D721Med (cell line): ENCODE results near the gene ARRDC3.

Source experiments
- DNase-seq: peaks from one replicate; pipeline ENCODE4 v3.0.0; 2011; ENCODE audit warnings: low spot score; ENCODE audit not compliant: insufficient read length
- FAIRE-seq: peaks from 2 replicates; lab custom pipeline; 2011; peaks lifted over from hg19 to GRCh38; lab: Jason Lieb, UNC
- CTCF ChIP-seq: IDR thresholded peaks from 2 replicates; pipeline ENCODE4 v1.5.1; 2012; ENCODE audit warnings: mild to moderate bottlenecking, control low read depth; ENCODE audit not compliant: insufficient read depth; ENCODE audit errors: missing control alignments

ARRDC3 gene

GRCh38 chr5:91379914-91380490, 3.1 kb downstream of the ARRDC3 start:
- no peak for FAIRE-seq
- peak; percentile 29 for DNase-seq
- no peak for TF ChIP-seq CTCF

GRCh38 chr5:91379246-91379913, 3.7 kb downstream of the ARRDC3 start:
- DNase-seq, result no peak
- FAIRE-seq, result peak; percentile 6

GRCh38 chr5:91378752-91379211, 4.3 kb downstream of the ARRDC3 start:
- DNase-seq, result no peak
- TF ChIP-seq CTCF, result no peak
- FAIRE-seq, result no peak

More at GRCh38 chr5:91379246-91379913, 3.7 kb downstream of the ARRDC3 start:
- TF ChIP-seq CTCF, result no peak

GRCh38 chr5:91374893-91375520, 8.1 kb downstream of the ARRDC3 start:
- DNase-seq, result no peak
- FAIRE-seq, result no peak
- no peak for TF ChIP-seq CTCF

- no peak for FAIRE-seq
- no peak for DNase-seq
- TF ChIP-seq CTCF, result no peak
Observed at GRCh38 chr5:91373600-91373999, 9.5 kb downstream of the ARRDC3 start.

GRCh38 chr5:91373006-91373405, 10.1 kb downstream of the ARRDC3 start:
- FAIRE-seq (no peak), DNase-seq (no peak)
- no peak for TF ChIP-seq CTCF

- no peak for TF ChIP-seq CTCF
Observed at GRCh38 chr5:91369480-91369879, 13.6 kb downstream of the ARRDC3 start.

More at GRCh38 chr5:91369480-91369879, 13.6 kb downstream of the ARRDC3 start:
- DNase-seq (no peak), FAIRE-seq (no peak)
